NCI-H1092 treated with DMSO at 0.1 percent for 48 hours (cell line): Measurements from ENCODE around the gene PTPN1.
"Not testable (repeated sequence)": the region's sequence is repeated elsewhere in the genome, so short reads cannot be mapped to it uniquely, and the experiment has no call there.

Experiments used
- DNase-seq: peaks from one replicate; lab custom pipeline; 2025; lab: John Stamatoyannopoulos, UW

Gene PTPN1

DNA sequence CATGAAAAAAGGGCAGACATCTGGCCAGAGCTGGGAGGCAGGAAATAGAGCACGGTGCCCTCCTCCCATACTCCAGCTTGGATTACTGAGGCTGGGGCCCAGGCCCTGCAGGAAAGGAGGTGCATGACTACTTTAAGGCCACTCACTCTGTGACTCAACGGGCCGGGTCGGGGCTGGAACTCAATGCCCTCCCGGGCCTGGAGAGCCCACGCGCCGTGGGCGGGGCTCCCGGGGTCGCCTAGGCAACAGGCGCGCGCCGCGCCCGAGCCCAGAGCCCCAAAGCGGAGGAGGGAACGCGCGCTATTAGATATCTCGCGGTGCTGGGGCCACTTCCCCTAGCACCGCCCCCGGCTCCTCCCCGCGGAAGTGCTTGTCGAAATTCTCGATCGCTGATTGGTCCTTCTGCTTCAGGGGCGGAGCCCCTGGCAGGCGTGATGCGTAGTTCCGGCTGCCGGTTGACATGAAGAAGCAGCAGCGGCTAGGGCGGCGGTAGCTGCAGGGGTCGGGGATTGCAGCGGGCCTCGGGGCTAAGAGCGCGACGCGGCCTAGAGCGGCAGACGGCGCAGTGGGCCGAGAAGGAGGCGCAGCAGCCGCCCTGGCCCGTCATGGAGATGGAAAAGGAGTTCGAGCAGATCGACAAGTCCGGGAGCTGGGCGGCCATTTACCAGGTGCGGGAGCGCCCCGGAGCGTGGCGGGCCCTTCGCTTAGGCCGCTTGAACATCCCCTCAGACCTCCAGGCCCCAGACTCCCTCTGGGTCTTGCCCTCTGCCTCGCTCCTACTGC lies at the start of gene PTPN1:
PTPN1 (plus strand) TSS at position 461 of the 783 bp plus-strand sequence; CDS start at position 606, 145 bp downstream.
- peak; percentile 98 for DNase-seq

DNA sequence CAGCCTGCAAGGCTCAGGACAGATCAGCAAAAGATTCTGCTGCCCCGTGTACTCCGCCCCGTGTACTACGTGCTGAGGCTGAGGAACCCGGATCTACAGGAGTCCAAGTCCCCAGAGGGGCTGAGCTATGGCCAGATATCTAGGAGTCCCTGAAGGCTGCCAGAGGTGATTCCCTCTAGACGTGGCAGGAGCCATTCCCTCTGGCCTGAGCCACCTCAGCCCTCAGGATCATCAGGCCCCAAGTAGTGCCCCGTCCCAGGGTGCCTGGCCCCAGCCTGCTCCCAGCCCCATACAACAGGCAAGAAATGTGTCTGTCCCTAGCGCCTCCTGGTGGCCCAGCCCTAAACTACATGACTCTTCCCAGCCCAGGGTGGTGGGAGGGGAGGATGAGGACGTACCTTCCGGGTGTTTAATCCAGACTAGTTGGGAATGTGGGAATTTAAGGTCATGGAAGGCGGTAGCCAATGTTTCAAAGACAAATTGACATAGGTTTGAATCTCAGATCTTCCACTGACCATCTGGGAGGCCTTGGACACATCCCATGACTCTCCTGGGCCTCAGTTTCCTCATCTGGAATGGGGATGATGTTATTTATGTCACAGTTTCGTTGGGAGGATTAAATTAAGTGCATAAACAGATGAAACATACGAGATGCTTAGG lies 49.4 kb upstream of the PTPN1 start:
- peak; percentile 50 for DNase-seq

DNA sequence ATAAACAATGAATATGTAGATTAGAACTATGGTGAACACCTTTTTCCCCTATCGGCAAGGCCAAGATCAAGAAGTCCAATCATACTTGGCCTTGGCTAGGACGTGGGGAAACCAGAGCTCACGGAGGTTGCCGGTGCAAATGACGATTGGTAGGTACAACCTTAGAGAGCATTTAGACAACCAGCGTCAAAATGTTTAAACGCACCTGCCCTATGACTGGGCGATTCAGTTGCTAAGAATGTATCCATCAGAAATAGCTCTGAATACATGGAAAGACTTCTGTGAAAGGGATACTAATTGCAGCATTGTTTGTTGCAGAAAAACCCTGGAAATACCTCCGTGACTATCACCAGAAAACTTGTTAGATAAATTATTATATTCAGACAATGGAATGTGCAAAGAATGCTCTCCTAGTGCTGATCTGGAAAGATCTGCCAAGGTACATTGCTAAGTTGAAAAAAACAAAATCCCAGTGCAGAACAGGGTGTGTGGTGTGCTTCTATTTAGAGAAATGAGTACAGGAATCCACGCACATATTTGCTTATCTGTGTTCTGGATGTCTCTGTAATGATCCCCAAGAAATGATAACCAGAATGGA lies 48.0 kb upstream of the PTPN1 start:
- no peak for DNase-seq

DNA sequence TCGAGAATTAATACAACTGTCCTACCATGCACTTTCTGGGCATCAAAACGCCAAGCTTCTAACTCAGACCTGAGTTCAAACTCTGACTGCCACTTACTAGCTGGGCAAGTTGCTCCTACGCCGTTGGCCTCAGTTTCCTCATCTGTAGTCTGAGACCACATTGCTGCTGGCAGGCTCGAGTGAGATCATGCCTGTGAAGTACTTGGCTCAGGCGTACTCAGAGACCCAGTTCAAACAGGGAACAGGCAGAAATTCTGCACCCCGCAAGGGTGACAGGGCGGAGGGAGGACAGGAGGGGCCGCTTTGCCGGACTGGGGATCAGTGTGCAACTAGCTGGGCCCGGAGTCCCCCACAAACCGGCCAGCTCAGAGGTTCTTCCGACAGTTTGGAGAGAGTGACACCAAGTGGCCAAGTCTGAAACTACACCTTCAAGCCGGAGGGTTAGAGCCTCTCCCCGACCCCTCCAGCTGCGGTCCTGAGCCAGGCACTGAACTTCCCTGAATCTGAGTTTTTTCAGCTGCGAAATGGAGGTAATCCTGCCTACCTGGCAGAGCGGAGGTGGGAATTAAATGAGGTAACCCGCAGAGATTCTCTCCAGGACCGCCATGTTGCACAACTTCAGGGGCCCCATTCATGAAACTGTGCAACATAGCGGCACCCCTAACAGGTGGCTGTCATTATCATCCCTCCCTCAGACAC lies 46.0 kb upstream of the PTPN1 start:
- peak; percentile 23 for DNase-seq

DNA sequence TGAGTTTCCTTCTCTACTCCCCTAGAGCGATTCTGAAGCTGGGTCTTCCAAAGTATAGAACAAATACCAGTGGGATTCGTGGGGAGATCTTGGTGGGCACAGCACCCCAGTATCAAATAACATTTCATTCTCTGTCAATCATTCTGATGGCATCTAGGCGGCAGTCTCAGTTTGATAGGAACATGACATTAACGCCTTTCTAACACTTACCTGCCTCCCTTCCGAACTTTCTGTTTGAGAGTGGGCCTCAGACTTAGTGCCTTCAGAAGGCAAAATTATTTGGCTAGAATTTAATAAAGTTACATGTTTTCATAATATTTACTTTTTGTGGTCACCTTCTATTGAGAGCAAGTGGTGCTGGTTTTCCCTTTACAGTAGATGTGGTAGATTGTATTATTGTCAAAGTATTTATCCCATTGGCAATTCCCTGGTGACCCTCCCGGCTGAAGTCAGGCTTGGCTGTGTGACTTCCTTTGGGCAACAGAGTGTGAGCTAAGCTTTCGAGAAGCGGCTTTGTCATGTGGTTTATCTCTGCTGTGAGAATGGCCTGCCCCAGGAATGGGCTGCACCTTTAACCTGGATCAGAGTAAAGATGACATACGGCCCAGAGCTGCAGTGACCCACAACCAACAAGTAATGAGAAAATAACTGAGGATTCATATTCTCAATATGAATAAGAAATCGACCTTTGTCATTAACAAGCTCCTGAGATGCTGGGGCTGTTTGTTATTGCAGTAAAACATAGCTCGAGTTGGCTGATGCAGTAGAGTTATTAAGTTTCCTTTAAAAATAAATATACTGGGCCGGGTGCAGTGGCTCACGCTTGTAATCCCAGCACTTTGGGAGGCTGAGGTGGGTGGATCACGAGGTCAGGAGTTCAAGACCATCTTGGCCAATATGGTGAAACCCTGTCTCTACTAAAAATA lies 45.2 kb upstream of the PTPN1 start:
- DNase-seq, result no peak

DNA sequence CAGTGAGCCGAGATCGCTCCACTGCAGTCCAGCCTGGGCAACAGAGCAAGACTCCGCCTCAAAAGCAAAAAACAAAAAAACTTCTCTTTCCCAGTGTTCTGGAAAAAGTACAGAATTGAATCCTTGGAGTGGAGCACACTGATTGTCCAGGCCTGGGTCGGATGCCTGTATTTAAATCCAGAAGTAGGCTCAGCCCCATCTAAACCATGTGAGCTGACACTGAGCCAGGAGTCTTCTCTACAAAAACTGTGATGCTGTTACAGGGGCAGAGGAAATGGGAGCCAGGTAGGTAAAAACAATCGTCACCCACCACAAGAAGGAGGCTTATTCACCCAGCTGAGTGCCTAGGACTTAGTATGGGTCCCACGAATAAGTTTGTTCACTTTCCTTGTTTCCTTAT lies 43.0 kb upstream of the PTPN1 start:
- DNase-seq, result no peak

DNA sequence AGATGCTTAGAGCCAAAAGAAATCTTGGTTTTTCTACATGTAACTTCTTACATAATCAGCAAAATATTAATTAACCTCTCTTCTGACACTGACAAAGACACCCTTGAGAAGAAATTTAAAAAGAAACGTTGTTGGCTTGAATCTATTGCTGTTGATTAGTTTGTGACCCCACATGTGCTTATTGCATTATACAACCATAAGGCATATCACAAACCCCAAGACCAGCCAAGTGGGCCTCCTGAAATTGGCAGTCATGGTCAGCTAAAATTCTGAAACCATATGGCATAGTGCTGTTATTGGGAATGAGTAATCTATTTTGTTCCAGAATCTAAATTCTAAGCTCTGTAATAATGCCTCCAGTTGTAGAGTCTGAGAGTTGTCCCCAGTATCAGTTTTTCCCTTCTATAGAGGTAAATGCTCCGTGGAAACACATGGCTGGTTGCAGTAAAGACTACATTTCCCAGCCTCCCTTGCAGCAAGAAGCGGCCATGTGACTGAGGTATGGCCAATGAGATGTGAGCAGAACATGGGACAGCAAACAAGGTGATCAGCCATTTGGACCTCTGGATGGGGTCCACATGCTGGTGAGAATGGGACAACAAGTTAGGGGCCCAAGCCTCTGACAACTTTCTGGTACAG lies 42.3 kb upstream of the PTPN1 start:
- no peak for DNase-seq

DNA sequence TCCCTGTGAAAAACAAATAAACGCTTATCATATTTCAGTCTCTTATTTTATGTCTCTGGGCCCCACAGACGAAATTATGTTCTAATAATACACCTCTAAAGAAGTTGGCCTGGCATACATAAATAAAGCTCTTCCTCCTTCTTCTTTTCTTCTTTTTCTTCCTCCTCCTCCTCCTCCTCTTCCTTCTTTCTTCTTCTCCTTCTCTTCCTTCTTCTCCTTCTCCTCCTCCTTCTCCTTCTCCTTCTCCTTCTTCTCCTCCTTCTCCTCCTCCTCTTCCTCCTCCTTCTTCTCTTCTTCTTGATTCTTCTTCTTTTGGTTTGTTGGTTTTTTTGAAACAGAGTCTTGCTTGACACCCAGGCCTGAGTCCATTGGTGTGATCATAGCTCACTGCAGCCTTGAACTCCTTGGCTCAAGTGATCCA lies 41.8 kb upstream of the PTPN1 start:
- no peak for DNase-seq

DNA sequence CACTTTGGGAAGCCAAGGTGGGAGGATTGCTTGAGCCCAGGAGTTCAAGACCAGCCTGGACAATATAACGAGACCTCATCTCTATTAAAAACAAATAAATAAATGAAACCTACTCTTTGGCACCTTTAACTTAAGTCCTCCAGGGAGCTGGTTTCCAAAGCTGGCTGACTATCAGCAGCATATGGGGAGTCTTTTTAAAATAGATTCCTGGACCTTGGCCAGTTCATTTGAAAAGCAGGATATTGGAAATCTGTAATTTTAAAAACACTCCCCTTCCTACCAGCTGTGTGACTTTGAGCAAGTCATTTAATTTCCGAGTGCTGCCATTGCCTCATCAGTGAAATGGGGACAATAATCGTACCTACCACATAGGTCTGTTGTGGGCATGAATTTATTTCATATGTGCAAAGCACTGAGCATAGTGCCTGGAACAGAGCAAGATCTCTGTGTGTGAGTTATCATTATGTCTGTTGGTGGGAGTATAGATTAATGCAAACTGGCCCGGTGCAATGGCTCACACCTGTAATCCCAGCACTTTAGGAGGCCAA lies 40.9 kb upstream of the PTPN1 start:
- no peak for DNase-seq

DNA sequence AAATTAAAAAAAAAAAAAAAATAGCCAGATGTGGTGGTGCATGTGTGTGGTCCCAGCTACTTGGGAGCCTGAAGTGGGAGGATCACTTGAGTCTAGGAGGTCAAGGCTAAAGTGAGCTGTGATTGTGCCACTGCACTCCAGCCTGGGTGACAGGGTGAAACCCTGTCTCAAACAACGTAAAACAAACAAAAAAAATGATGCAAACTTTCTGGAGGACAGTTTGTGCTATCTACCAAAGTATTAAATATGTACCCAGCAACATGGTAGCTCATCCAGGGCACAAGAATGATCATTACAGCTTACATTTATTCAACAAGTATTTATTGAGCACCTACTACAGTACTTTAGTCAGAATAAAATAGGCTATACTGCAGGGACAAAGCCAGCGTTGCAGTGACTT lies 40.4 kb upstream of the PTPN1 start:
- DNase-seq, result no peak

DNA sequence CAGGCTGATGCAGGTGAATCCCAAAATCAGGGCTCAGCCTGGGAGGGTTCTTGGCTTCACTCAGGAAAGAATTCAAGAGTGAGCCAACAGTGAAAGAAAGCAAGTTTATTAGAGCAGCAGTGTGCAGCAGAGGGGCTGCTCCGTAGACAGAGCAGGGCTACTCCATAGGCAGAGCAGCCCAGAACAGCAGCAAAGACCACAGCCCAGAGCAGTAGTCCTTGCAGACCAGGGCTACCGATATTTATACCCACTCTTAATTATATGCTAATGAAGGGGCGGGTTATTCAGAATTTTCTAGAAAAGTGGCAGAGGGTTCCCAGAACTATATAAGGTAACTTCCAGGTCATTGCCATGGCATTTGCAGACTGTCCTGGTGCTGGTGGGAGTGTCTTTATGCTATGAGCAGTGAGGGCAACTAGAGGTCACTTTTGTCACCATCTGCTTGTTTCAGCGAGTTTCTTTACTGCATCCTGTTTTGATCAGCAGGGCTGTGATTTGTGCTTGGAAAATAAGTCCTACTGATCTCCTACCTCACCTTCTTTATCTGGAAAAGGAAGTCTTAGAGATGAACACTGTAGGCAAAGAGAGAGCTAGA lies 39.8 kb upstream of the PTPN1 start:
- DNase-seq, result no peak

DNA sequence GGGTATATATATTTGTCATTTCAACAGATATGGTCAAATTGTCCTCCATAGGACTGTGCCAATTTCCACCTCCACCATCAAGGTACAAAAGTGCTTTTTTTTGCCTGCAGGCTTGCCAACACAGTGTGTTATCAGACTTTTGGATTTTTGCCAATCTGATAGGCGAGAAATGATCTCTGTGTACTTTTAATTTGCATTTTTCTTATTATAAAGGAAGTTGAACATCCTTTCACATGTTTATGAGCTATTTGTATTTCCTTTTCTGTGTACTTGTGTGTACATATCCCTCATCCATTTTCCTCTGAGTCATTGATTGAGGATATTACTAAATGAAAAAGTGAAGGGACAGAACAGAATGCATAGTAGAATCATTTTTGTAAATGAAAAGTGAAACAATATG lies 39.0 kb upstream of the PTPN1 start:
- no peak for DNase-seq

DNA sequence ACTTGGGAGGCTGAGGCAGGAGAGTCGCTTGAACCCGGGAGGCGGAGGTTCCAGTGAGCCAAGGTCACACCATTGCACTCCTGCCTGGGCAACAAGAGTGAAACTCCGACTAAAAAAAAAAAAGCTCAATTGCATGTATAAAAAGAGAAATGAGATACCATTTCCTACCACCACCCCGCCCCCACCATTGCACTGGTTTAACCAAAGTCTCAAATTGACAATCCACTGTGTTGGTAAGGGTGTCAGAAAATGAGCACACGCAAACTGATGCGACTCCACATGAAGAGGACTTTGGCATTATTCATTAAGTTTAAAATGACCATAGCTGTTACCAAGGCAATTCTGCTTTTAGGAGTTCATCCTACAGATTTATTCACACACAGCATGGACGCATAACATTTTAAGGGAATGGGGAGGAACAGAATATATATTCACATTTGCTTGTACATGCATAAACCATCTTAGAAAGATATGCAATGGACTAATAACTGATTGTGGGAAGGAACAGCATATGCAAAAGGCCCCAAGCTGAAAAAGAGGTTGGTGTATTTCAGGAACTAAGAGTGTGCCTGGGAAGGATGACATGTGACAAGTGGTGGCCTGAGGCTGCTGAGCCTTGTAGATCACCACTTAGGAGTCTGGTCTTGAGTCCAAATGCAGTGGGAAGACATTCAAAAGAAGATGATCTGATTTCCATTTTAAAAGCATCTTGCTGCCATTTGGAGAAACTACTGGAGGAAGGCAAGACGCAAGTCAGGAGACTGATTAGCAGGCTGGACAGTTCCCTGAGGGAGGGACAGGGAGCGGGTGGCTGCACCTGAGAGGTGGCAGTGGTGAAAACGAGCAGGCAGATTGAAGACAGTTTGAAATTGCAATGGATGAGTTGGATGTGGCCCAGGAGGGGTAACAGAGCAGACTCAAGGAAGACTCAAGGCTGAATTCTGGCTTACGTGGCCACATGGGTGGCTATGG lies 37.2 kb upstream of the PTPN1 start:
- DNase-seq, result no peak

DNA sequence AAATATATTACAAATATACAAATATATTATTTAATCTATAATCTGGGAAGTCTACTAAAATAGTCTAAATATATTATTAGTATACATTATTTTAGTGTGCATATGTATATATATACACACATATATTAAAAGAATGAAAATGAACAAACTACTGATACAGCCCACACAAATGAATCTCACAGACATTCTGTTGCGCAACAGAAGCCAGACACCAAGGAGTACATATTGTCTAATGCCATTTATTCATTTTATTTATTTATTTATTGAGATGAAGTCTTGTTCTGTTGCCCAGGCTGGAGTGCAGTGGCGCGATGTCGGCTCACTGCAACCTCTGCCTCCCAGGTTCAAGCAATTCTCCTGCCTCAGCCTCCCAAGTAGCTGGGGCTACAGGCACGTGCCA lies 35.8 kb upstream of the PTPN1 start:
- not testable (repeated sequence) for DNase-seq

DNA sequence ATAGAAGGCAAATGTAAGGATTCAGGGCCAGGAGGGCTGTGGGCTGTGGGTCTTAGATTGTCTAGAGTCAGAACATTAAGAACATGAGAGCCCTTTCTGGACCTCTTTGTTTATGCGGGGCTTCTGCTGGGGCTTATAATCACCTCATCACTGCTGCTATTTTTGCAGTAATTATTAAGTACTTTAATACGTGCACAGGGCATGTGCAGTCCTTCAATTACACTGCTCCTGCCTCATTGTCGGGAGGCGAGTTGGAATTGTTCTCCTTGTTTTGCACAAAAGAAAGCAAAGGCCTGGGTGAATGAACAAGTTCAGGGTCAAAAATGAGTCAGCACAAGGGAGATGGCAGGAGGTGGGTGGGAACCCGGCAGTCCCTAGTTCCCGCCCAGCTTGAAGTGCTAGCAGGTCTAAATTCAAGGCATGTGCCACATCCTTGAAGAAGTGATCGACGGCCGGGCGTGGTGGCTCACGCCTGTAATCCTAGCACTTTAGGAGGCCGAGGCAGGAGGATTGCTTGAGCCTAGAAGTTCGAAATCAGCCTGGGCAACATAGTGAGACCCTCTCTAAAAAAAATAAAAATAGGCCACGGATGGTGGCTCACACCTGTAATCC lies 34.4 kb upstream of the PTPN1 start:
- no peak for DNase-seq

DNA sequence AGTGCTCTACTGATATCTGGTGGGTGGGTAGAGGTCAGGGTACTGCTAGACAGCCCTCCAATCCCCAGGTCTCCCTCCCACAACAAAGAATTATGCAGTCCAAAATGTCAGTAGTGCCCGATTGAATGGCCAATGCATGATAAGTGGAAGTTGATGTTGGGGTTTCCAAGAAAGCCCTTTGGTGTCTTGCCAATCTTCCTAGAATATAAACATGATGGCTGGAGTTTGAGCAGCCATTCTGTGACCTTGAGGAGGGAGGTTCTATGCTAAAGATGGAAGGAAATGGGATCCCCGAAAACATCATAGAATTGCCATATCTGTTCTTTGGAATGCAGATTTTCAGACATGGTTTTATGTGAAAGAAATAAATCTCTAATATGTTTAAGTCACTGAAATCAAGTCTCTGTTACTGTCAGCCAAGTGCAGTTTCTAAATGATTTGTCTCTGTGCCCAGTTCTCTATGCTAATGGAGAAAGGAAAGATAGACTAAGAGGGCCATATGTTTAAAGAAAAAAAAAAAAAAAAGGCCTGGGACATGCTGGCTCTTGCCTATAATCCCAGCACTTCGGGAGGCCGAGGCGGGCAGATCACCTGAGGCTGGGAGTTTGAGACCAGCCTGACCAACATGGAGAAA lies 32.8 kb upstream of the PTPN1 start:
- DNase-seq, result no peak

DNA sequence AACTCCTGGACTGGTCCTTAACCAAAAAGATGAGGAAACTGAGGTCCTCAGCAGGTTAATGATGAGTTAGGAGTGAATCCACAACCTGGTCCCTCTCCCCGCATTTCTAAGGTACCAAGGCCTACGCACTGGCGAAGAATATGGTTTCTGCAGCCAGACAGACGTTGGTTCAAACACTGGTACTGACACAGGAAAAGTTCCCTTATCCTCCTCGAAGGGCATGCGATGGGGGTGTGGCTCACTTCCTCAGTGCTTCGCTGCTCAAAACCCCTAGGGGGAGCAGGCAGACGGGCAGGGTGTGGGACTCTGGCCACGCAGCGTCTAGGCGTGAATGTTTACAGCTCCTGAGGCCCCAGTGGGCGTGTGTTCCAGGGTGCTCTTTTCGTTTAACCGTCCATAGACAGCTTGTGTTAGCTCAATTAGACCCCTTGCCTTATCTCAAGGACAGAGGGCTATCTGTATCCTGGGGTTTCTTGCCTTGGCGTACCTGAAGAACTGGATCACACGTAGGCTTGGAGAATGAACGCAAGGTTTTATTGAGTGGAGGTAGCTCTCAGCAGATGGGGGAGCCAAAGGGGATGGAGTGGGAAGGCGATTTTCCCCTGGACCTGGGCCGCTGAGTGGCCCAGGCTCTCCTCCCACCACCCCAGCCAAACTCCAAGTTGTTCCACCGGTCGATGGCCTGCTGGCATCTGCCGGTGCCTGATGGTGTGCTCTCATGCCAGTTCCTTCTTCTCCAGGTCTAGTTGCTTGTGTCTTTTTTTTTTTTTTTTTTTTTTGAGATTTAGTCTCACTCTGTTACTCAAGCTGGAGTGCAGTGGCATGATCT lies 31.8 kb upstream of the PTPN1 start:
- DNase-seq, result peak; percentile 17
